GM19025 (cell line): ENCODE measurements around the gene EPB41L3.

ENCODE experiments used
- ATAC-seq: cut with Tn5 transposase; IDR thresholded peaks from one replicate; pipeline ENCODE4 v1.9.1; 2021; ENCODE audit warnings: mild to moderate bottlenecking, low read depth, moderate library complexity; ENCODE audit not compliant: unreplicated experiment

EPB41L3 gene

GRCh38 chr18:5457462-5457957 lies 86.3 kb downstream of the EPB41L3 start:
- no peak for ATAC-seq

- ATAC-seq, result peak; percentile 75
These were observed 87.0 kb downstream of the EPB41L3 start for GRCh38 chr18:5456577-5457461.

- no peak for ATAC-seq
These were observed 88.1 kb downstream of the EPB41L3 start for GRCh38 chr18:5455674-5456073.

GRCh38 chr18:5452943-5453443 lies 90.8 kb downstream of the EPB41L3 start:
- no peak for ATAC-seq

- no peak for ATAC-seq
These were observed 91.9 kb downstream of the EPB41L3 start for GRCh38 chr18:5451871-5452270.

GRCh38 chr18:5451150-5451549 lies 92.6 kb downstream of the EPB41L3 start:
- no peak for ATAC-seq

GRCh38 chr18:5449858-5450509 lies 93.8 kb downstream of the EPB41L3 start:
- no peak for ATAC-seq

- no peak for ATAC-seq
These were observed 96.4 kb downstream of the EPB41L3 start for GRCh38 chr18:5447442-5447841.

- ATAC-seq, result no peak
These were observed 99.0 kb downstream of the EPB41L3 start for GRCh38 chr18:5444847-5445246.

- no peak for ATAC-seq
These were observed 99.5 kb downstream of the EPB41L3 start for GRCh38 chr18:5444269-5444668.

- ATAC-seq, result no peak
These were observed 103.7 kb downstream of the EPB41L3 start for GRCh38 chr18:5439986-5440696.

GRCh38 chr18:5434425-5434824 lies 109.4 kb downstream of the EPB41L3 start:
- ATAC-seq, result no peak

GRCh38 chr18:5431836-5432575 lies 111.8 kb downstream of the EPB41L3 start:
- no peak for ATAC-seq

- no peak for ATAC-seq
These were observed 113.7 kb downstream of the EPB41L3 start for GRCh38 chr18:5430131-5430530.

- ATAC-seq, result no peak
These were observed 114.1 kb downstream of the EPB41L3 start for GRCh38 chr18:5429681-5430080.

- ATAC-seq, result no peak
These were observed 118.1 kb downstream of the EPB41L3 start for GRCh38 chr18:5425721-5426120.

GRCh38 chr18:5424903-5425664 lies 118.7 kb downstream of the EPB41L3 start:
- ATAC-seq, result no peak

- no peak for ATAC-seq
These were observed 121.2 kb downstream of the EPB41L3 start for GRCh38 chr18:5422626-5423025.

- no peak for ATAC-seq
These were observed 121.8 kb downstream of the EPB41L3 start for GRCh38 chr18:5421981-5422380.
